Medulla oblongata (tissue), 1 donor: Measurements from ENCODE around the gene UBAP1.
"Not testable (repeated sequence)": the region's sequence is repeated elsewhere in the genome, so short reads cannot be mapped to it uniquely, and the experiment has no call there.

Experiments
- DNase-seq: peaks from one replicate; pipeline ENCODE4 v3.0.0-alpha.2; 2015; ENCODE audit errors: extremely low spot score

UBAP1 gene

GRCh38 chr9:34178436-34179212, at the start of gene UBAP1:
Gene UBAP1, plus strand, starts transcription at chr9:34179043. Its CDS starts 41,872 bp downstream, at chr9:34220915.
- DNase-seq: peak; percentile 99

DNA sequence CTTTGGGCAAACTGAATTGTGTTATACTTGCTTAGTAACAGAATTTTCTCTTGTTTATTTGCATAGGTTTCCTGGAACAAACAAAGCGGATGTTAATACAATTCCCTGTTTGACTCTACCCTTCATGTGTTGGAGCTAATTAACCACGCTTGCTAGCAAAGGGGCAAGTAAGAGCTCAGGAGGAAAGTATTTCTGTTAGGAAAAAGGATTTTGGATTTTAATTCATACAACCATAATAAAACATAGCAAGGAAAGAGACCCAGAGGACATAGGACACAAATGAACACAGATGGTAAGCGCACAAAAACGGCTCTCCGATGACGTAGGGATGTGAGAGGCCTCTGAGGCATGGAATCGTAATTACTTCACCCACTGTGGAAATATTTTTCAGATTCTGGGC, 47.3 kb upstream of the UBAP1 start:
- DNase-seq: no peak

DNA sequence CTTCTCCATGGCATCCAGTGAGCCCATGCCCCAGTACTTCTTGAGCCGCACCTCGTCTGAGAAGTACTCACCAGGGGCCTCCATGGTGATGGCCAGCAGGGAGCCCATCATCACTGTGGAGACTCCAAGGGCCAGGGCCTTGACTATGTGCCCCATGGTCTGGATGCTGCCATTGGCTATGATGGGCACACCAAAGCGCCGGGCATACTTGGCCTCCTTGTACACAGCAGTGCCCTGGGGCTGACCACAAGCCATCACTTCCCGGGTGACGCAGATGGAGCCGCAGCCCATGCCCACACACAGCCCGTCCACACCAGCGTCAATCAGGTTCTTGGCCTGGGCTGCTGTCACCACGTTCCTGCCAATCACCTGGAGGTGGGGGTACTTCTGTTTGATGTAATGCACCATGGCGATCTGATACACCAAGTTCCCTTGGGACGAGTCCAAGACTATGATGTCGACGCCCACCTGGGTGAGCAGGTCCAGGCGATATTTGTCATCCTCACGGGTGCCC, 45.4 kb upstream of the UBAP1 start:
- no peak for DNase-seq

GRCh38 chr9:34134521-34134920, 44.3 kb upstream of the UBAP1 start:
- no peak for DNase-seq

DNA sequence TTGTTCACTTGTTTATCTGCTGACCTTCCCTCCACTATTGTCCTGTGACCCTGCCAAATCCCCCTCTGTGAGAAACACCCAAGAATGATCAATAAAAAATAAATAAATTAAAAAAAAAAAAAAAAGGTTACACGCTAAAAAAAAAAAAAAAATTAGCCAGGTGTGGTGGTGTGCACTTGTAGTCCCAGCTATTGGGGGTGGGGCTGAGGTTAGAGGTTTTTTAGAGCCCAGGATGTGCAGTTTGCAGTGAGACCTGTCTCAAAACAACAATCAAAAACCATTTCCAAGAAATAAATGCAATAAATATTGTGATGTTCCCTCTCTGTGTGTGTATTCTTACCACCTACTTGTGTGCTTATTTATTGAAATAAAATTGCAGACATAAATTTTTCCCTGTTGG, 40.2 kb upstream of the UBAP1 start:
- DNase-seq: not testable (repeated sequence)

GRCh38 chr9:34139477-34140146, 39.2 kb upstream of the UBAP1 start:
- DNase-seq: peak; percentile 74

DNA sequence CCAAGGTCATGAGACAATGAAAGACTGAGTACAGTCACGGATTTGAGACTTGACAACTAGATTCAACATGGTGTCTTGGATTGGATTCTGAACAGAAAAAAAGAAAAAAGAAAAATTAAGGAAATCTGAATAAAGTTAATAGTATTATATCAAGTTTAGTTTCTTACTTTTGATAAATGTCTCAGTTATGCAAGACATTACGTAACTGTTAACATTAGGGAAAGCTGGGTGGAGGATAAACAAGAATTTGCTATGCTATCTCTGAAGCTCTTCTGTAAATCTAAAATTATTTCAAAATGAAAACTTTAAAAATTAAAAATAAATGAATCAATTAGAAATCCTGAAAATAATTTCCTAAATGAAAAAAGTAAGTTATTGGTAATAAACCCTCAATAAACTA, 38.0 kb upstream of the UBAP1 start:
- no peak for DNase-seq

DNA sequence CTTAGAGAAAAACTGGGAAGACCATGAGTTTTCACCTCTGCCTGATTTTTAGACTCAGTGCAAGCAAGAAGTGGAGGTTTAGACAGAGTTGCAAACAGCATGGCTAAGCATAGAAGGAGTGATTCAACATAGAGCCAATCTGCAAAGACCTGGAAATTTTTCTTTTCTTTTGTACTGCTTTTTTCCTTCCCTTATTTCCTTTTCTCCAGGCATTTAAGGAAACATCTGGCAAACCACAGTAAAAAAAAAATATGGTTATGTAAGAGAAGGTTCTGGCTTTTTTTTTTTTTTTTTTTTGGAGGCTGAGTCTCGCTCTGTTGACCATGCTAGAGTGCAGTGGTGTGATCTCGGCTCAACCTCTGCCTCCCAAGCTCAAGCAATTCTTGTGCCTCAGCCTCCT, 35.7 kb upstream of the UBAP1 start:
- no peak for DNase-seq

DNA sequence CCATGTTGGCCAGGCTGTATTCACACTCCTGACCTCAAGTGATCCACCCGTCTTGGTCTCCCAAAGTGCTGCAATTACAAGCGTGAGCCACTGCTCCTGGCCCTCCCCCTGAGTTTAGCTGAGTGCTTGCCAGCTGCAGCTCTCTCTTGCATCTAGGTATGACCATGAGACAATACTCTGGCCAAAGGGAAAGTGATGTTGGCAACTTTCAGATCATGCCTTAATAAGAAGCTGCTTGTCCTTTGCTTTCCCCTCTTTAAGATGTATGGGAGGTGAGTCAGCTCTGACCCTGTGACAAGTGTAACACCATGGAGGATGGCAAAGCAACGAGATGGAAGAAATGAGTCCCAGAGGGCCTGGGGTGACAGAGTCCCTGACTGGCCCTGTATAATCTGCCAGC, 33.7 kb upstream of the UBAP1 start:
- DNase-seq: no peak

DNA sequence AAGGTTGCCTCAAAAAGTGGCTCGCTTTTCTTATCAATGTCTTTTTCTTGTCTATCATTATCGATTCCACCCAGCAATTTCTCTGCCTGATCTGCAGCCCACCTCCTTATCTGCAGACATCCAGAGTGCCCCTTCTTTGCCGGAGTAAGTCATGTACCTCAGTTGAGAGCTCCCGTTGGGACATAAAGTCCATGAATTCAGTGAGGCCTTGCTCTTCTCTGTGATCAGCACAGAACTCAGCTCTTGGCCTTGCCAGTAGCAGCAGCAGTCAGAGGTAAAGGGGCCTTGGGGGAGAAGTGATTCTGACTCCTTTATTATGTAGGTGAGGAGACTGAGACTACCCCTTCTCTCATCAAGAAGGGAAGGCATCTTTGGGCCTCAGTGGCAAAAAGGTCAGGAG, 27.4 kb upstream of the UBAP1 start:
- no peak for DNase-seq

DNA sequence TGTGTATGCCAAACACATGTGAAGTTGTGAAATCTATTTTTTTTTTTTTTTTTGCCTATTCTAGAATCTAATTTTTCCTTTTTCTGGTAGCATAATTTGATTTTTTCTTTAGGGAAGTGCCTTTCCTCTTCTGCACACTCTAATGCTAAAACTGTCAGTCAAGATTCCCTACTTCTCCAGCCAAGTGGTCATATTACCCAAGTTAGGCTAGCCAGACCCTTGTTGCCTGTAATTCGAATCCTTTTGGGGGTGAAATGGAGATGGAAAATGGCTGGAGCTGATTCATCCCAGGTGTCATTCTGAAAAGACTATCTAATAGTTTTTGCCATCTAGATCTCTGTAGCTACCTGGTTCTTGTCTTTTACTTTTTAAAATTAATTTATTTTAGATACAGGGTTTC, 24.8 kb upstream of the UBAP1 start:
- no peak for DNase-seq

DNA sequence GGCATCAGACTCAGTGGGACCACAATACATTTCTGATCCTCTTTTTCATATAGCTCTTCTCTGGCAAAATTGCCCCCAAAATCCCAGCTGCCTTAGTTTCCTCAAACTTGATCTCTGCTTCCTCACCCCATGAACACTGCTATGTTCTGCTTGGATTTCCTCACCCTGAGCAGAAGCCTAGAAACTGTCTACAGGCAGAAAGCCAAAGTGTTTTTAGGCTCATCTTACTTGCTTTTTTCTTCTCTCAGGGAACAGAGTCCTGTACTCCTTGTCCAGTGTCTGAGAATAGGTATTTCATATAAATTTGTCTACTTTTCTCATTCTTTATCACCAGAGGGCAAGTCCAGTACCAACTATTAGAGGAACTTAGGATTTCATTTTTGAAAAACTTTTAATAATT, 21.5 kb upstream of the UBAP1 start:
- no peak for DNase-seq

GRCh38 chr9:34157898-34158297, 20.9 kb upstream of the UBAP1 start:
- DNase-seq: no peak

DNA sequence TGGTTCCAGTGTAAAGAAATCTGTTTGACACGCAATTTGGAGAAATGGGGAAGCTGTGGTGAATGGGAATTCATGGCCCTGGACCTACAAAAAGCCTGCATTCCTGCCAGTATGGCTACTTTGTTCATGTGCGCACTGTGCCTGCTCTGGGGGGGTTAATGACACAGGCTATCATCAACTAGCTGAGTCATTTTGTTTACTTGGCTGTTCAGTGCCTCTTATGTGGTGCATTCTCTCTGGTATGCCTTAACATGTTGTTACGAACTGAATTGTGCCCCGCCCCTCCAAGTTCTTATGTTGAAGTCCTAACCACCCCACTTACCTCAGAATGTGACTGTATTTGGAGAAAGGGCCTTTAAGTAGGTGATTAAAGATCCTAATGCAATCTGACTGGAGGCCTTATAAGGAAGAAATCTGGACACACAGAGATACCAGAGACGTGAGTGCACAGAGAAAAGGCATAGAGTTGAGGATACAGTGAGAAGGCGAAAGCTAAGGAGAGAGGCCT, 20.4 kb upstream of the UBAP1 start:
- DNase-seq: no peak

- DNase-seq: no peak
These were observed 15.4 kb upstream of the UBAP1 start for GRCh38 chr9:34163434-34163833.

DNA sequence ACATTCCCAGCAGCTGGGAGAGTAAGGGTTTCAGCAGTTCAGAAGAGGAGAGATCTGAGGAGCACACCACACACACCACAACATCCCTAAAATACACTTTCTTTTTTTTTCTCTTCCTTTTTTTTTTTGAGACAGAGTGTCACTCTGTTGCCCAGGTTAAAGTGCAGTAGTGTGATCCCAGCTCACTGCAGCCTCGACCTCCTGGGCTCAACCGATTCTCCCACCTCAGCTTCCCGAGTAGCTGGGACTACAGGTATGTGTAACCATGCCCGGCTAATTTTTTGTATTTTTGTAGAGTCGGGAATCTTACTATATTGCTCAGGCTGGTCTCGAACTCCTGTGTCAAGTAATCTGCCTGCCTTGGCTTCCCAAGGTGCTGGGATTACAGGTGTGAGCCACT, 9.7 kb upstream of the UBAP1 start:
- DNase-seq: no peak

DNA sequence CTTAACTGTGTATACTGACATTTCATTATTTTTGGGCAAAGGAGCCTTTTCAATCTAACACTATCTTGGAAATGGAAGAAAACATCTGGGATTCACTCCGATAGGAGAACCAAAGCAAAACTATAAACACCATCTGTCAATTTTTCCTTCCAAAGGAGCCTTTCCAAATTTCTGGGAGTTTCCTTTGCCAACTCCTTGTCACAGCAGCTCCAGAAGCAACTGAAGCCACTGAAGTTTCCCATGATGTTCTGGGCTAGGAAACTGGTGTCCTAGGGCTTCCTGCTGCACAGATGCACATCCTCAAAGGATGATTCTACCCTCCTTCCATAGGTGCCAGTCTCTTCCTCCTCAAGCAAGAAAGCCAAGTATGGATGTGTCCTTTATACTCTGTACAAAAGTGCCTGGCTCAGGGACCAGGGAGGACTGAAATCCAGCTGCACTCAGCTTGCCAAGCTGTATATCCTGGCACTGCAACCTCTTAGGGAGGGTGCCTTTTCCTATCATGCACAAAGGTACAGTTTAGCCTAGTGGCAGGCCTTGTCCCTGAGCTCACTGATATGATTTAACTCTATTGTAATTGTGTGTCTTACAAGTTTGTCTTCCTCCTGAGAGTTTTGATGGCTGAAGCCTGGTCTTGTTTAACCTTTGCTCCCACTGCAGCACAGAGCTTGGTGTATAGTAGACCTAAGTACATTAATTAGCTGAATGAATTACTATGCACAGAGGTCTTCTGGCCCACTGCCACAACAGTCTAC, 8.4 kb upstream of the UBAP1 start:
- DNase-seq: no peak

DNA sequence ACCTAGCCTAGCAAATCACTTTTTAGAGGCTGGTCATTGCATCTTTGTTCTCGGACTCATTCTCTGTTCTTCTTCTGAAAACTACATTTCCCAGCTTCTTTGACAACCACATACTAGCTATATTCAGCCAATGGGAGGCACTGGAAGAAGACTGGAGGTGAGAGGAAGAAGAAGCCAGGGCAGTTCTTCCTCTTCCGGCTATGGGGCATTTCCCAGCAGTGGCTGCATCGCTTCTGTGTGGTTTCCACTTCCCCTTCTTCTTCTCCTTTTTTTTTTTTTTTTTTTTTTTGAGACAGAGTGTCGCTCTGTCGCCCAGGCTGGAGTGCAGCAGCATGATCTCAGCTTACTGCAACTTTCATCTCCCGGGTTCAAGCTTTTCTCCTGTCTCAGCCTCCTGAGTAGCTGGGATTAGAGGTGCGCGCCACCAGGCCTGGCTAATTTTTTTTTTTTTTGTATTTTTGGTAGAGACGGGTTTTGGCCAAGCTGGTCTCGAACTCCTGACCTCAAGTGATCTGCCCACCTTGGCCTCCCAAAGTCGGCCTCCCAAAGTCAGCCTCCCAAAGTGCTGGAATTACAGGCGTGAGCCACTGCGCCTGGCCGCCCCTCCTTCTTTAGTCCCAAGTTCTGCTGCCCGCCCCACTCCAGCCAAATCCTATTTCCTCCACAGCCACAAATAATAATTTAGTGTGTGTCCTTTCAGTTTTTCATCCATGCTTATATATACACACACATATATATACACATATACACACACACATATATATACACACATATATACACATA, 6.9 kb upstream of the UBAP1 start:
- DNase-seq: peak; percentile 59

- no peak for DNase-seq
These were observed 2.8 kb upstream of the UBAP1 start for GRCh38 chr9:34176089-34176488.

DNA sequence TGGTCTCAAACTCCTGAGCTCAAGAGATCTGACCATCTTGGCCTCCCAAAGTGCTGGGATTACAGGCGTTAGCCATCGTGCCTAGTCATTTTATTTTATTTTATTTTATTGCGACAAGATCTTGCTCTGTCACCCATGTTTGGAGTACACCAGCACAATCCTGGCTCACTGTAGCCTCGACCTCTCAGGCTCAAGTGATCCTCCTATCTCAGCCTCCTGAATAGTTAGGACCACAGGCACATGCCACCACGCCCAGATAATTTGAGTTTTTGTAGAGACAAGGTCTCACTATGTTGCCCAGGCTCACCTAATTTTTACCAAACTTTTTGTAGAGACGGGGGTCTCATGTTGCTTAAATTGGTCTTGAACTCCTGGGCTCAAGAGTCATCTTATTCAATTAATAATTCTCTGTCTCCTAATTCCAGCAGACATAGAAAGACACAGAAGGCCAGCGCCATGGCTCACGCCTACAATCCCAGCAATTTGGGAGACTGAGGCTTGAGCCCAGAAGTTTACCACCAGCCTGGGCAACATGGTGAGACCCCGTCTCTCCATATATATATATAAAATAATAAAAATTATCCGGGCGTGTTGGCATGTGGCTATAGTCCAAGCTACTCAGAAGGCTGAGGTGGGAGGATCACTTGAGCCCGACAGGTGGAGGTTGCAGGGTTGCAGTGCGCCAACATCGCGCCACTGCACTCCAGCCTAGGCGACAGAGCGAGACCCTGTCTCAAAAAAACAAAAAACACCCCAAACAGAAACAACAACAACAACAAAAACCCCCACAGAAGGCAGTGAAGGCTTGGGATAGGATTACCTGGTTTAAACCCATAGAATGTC, 1.0 kb upstream of the UBAP1 start:
- DNase-seq: no peak
